Ectodermal cell (in vitro differentiated cells): Measurements from ENCODE around the gene MSH5.

Experiments used
- H3K27ac ChIP-seq: 2 replicates; pipeline ENCODE4 v1.7.0; 2013; ENCODE audit warnings: mild to moderate bottlenecking, low read depth, low read length; ENCODE audit not compliant: insufficient read depth, poor library complexity, severe bottlenecking
- H3K27me3 ChIP-seq: 2 replicates; pipeline ENCODE4 v1.7.0; 2013; ENCODE audit warnings: mild to moderate bottlenecking, low read length; ENCODE audit not compliant: insufficient read depth, control insufficient read depth, poor library complexity, severe bottlenecking
- H3K36me3 ChIP-seq: one replicate; pipeline ENCODE4 v1.7.0; 2013; ENCODE audit warnings: low read length; ENCODE audit not compliant: control insufficient read depth, insufficient read depth
- H3K4me1 ChIP-seq: one replicate; pipeline ENCODE4 v1.7.0; 2013; ENCODE audit warnings: low read length; ENCODE audit not compliant: control insufficient read depth, insufficient read depth
- H3K4me3 ChIP-seq: 2 replicates; pipeline ENCODE4 v1.7.0; 2013; ENCODE audit warnings: low read depth, low read length, control low read depth; ENCODE audit not compliant: insufficient read depth
- H3K9me3 ChIP-seq: 2 replicates; pipeline ENCODE4 v1.7.0; 2013; ENCODE audit warnings: mild to moderate bottlenecking, low read length, moderate library complexity; ENCODE audit not compliant: control insufficient read depth
- WGBS, 2 experiments: methylation state at CpG; one replicate each; pipeline ENCODE4 v1.1.7; 2013; ENCODE audit warnings: missing lambda C conversion rate in 2 of 2; 5-methylcytosine and 5-hydroxymethylcytosine counted together

MSH5 gene

DNA sequence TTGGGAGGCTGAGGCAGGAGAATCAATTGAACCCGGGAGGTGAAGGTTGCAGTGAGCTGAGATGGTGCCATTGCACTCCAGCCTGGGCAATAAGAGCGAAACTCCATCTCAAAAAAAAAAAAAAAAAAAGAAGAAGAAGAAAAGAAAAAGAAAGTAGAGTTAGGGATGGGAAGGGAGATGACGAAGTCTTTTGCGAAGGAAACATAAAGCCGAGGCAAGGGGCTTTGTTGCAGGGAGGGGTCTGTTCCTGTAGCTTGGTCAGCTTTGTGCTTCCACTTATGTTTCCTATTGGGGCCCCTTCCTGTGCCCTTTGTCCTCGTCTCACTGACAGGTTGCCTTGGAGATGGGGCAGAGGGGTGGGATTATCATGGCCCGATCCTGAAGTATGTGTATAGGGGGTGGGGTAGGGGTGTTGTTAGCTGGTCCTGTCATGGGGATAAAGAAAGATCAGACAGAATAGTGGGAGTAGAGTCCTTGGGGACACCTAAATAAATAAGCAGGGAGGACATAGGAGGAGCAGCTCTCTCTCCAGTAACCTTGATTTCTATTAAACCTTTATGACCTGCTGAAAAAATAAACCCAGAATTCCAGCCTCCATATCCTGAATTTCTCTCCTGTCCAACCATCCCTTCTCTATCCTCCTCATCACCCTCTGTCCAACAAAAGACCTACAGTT is 2.4 kb upstream of the MSH5 start:
- Histone ChIP-seq H3K36me3 (peaks cover 15% of the 10 kb centered on the region), H3K27ac (peak overlapping the region; percentile 91), H3K9me3 (no peaks in the 10 kb centered on the region), H3K27me3 (no peaks in the 10 kb centered on the region), H3K4me3 (peak overlapping the region; percentile 11), H3K4me1 (peaks cover 34% of the 10 kb centered on the region)
- WGBS, 2 experiments = 31 to 33% methylated on average over 7 of the region's 7 CpGs

DNA sequence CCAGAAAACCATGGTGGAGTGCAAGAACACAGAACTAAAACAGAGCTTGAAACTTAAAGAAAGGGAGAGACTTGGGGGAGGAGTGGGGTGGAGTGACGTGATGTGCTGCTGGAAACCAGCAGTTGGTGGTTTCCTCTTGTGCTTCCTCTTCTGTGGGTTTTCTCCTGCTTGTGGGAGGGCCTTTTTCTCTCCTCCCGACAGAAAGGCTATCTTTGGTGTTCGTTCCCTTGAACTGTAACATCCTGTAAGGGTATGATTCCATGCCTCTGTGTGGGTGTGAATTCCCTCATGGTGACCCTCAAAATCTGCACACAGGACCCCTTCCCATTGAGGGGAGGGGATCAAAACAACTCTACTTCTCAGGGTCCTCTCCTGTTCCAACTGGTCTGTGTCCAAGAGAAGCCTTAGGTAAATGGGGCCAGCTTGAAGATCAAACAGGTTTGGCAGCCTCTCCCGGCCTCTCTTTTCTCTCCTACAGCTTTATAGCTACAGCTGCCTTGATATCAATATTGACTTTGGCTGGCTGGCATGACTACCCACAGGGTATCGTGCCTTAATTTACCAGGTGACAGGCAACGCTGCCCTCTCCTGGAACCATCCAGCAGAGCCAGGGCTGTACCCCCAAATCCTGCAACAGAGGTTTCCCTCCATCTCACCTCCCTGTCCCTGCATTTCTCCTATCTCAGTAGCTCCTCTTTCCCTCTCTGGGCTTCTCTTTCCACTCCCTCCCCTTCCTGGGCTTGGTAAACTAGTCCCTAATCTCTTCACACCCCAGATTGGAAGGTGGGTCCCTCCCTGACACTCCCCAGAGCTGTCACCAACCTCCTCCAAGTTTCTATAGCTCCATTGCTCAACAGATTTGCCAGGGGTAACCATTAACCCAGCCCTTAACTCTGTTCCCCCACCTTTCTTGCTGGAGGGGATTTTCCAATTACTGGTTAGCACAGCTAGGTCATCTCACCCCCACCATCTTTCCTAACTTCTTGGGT is 1.5 kb upstream of the MSH5 start:
- WGBS, 2 experiments = 43 to 49% methylated on average over 6 of the region's 6 CpGs
- Histone ChIP-seq H3K27ac (peak overlapping the region; percentile 91), H3K36me3 (peaks cover 11% of the 10 kb centered on the region), H3K9me3 (no peaks in the 10 kb centered on the region), H3K27me3 (no peaks in the 10 kb centered on the region), H3K4me3 (peak overlapping the region; percentile 11), H3K4me1 (peaks cover 34% of the 10 kb centered on the region)

DNA sequence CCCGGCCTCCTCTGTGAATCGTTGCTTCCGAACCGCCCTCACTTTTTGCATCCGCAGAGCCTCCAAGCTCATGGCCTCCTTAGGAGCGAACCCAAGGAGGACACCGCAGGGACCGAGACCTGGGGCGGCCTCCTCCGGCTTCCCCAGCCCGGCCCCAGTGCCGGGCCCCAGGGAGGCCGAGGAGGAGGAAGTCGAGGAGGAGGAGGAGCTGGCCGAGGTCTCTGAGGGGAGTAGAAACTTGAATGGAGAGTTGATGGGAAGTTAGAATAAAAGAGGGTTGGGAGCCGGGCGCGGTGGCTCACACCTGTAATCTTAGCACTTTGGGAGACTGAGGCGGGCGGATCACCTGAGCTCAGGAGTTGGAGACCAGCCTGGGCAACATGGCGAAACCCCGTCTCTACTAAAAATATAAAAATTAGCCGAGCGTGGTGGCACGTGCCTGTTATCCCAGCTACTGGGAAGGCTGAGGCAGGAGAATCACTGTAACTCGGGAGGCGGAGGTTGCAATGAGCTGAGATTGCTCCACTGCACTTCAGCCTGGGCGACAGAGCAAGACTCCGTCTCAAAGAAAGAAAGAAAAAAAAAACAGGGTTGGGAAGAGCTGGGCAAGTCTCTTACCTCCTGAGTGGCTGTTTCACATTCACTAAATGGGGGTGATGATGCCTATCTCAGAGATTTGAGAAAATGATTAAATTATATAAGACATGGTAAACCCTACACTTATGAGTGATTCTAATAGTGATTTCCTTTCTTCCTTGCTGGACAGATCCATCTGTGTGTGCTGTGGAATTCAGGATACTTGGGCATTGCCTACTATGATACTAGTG is 805 bp downstream of the MSH5 start:
- Histone ChIP-seq H3K27ac (peak overlapping the region; percentile 51), H3K36me3 (peaks cover 4% of the 10 kb centered on the region), H3K4me1 (peaks cover 39% of the 10 kb centered on the region), H3K9me3 (no peaks in the 10 kb centered on the region), H3K4me3 (peak overlapping the region; percentile 52), H3K27me3 (no peaks in the 10 kb centered on the region)
- 40 to 43% methylated on average over 29 of the region's 29 CpGs for WGBS, 2 experiments

DNA sequence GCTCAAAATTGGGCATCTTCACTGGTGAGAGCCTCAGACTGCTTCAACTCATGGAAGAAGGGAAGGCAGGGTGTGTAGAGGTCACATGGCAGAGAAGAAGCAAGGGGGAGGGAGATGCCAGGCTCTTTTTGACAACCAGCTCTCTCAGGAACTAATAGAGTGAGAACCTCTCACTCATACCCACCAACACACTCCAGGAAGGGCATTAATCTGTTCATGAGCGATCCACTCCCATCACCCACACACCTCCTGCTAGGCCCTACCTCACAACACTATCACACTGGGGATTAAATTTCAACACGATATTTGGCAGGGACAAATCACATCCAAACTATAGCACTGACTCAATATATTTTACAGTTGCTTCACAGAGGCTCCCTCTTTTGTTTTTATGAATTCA is 2.0 kb downstream of the MSH5 start:
- Histone ChIP-seq H3K36me3 (peaks cover 4% of the 10 kb centered on the region), H3K9me3 (no peaks in the 10 kb centered on the region), H3K27ac (no peak overlapping the region), H3K4me3 (no peak overlapping the region), H3K27me3 (no peaks in the 10 kb centered on the region), H3K4me1 (peaks cover 35% of the 10 kb centered on the region)
- WGBS, 2 experiments = 95 to 96% methylated on average over 2 of the region's 2 CpGs

DNA sequence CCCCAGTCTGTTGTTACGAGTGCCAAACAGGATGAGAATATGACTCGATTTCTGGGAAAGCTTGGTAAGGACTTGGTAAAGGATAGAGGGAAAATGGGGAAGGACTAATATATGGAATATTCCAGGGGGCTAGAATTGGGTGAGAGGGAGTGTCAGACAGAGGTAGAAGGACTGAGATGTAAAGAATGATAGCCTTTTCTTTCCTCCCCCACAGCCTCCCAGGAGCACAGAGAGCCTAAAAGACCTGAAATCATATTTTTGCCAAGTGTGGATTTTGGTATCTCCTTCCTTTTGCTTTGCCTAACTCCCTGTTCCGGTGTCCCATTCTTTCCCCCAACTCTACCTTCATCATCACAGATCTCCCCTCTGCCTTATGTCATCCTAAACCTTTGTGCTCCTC is 3.1 kb downstream of the MSH5 start:
- Histone ChIP-seq H3K36me3 (peaks cover 4% of the 10 kb centered on the region), H3K4me1 (peaks cover 26% of the 10 kb centered on the region), H3K4me3 (no peak overlapping the region), H3K9me3 (no peaks in the 10 kb centered on the region), H3K27ac (no peak overlapping the region), H3K27me3 (no peaks in the 10 kb centered on the region)
- WGBS, 2 experiments = 93 to 94% methylated on average over 3 of the region's 3 CpGs

DNA sequence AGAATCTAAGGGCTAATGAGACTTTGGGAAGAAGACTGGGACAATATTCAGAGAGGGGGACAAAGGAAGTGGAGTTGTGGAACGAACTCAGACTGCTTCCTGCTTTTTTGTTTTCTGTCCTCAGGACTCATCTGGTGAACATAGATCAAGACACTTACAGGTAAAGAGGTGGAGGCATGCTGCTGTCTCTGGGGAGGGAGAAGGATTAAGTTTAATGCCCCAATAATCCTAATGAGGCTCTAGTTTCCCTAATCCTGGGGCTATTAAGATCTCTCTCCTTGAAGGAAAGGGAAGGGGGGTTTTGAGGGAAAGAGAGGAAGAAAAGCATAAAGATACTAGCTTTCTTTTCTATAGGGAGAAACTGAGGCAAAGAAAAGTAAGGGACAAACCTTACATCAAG is 4.6 kb downstream of the MSH5 start:
- no peaks in the 10 kb centered on the region for H3K27me3 ChIP-seq
- H3K9me3 ChIP-seq = no peaks in the 10 kb centered on the region
- H3K4me1 ChIP-seq = peaks cover 12% of the 10 kb centered on the region
- H3K36me3 ChIP-seq = peaks cover 4% of the 10 kb centered on the region
- 80 to 94% methylated on average over 1 of the region's 1 CpG for whole genome bisulfite sequencing, 2 experiments
- H3K4me3 ChIP-seq = no peak overlapping the region
- no peak overlapping the region for H3K27ac ChIP-seq

DNA sequence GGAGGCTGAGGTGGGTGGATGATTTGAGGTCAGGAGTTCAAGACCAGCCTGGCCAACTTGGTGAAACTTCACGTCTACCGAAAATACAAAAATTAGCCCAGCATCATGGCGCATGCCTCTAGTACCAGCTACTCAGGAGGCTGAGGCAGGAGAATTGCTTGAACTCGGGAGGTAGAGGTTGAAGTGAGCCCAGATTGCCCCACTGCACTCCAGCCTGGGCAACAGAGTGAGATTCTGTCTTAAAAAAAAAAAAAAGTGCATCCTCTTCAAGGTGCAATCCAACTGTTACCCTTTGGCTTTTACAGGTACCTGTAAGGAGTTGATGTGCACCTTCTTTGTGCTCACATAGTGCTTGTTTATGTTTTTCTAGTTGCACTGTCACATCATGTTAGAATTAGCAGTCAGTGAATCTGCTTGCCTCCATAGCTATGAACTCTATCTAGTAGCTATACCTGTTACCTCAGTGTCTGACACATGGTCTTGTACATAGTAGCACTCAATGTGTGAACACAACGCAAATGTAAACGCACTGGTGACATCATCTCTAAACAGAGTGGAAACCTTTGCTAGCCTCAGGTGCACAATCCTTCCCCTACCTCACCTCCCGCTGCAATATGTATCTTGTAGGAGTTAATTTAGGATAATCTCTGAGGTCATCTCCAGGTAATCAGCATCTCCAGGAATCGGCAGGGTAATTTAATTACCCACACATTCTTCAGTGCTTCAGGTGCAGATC is 9.7 kb downstream of the MSH5 start:
- Histone ChIP-seq H3K27me3 (no peaks in the 10 kb centered on the region), H3K4me1 (peaks cover 4% of the 10 kb centered on the region), H3K4me3 (no peak overlapping the region), H3K27ac (no peak overlapping the region), H3K36me3 (no peaks in the 10 kb centered on the region), H3K9me3 (no peaks in the 10 kb centered on the region)
- WGBS, 2 experiments = 96% methylated on average over 8 of the region's 8 CpGs

DNA sequence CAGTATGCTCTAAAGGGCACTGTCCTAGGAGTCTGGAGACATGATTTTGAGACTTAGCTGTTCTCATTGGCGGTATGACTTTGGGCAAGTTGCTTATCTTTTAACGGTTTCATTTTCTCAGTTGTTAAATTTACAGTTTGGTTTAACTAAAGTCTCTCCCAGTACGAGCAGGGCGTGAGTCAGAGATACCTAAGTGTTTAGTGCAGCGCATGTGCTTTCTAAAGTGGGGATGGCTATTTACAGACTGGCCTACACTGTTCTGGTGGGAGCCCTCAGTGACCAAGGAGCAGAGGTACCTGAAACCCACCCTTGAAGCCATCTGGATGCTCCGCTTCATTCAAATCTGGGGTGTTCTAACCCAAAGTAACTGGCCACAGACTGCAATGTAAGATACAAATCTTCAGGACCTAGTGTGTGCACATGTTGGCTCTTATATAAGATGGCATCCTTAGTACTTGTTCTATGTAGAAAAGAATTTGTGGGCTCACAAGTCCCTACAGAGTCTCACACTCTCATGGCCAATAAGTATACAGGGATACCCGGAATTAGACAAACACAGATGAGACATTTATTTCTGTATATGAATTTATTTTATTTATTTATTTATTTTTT is 10.7 kb downstream of the MSH5 start:
- WGBS, 2 experiments = 96 to 98% methylated on average over 6 of the region's 7 CpGs
- no peaks in the 10 kb centered on the region for H3K36me3 ChIP-seq
- H3K27ac ChIP-seq = no peak overlapping the region

DNA sequence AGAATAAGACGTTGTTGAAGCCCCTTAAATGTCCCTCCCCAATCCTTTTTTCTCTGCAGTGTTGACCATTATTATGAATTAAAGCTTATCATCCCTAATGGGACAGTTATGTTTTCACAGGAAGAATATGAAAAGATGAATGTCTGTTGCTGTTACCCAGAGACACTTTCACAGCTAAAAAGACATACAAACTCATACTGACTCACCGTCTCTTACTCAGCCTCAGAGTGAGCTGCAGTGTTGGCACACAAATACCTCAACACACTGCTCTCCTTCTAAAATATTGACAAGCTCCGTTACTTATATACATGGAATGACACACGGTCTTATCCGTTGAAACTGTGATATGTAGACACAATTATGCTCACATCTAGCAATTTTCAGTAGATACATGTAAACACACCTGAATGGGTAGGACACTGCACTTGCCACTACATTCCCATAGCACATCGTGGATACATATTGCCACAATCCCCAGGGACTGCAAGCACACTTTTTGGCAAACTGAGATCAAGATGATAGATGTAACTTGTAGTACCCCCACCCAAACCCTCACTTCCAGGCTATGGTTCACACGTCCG is 13.0 kb downstream of the MSH5 start:
- Histone ChIP-seq H3K4me3 (no peak overlapping the region), H3K27ac (no peak overlapping the region), H3K27me3 (no peaks in the 10 kb centered on the region), H3K36me3 (no peaks in the 10 kb centered on the region), H3K9me3 (no peaks in the 10 kb centered on the region), H3K4me1 (no peaks in the 10 kb centered on the region)
- 85 to 98% methylated on average over 7 to 8 of the region's 8 CpGs for WGBS, 2 experiments

More for the DNA sequence above, 10.7 kb downstream of the MSH5 start:
- Histone ChIP-seq H3K4me1 (no peaks in the 10 kb centered on the region), H3K27me3 (no peaks in the 10 kb centered on the region), H3K9me3 (no peaks in the 10 kb centered on the region), H3K4me3 (no peak overlapping the region)
